ENCODE results near the gene CXCL1.

DNA sequence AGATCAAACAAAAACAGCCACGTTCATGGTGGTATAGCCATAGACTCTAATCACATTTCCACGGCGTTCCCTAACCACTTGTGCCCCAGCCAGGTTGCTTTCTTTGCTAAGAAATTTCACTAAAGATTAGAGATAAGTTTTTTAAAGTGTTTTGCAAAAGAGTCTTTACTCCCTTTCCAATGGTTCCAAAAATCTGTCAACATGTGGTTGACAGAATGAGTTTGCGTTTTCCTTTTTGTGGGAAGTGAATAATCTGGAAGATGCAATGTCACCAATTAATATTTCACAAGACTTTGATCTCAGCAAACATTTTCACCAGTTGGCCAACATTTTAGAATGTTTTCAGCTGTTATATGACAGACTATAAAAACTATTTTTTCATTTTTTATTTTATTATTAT, 35.3 kb downstream of the CXCL1 start:
- TF ChIP-seq, protein P1, sequence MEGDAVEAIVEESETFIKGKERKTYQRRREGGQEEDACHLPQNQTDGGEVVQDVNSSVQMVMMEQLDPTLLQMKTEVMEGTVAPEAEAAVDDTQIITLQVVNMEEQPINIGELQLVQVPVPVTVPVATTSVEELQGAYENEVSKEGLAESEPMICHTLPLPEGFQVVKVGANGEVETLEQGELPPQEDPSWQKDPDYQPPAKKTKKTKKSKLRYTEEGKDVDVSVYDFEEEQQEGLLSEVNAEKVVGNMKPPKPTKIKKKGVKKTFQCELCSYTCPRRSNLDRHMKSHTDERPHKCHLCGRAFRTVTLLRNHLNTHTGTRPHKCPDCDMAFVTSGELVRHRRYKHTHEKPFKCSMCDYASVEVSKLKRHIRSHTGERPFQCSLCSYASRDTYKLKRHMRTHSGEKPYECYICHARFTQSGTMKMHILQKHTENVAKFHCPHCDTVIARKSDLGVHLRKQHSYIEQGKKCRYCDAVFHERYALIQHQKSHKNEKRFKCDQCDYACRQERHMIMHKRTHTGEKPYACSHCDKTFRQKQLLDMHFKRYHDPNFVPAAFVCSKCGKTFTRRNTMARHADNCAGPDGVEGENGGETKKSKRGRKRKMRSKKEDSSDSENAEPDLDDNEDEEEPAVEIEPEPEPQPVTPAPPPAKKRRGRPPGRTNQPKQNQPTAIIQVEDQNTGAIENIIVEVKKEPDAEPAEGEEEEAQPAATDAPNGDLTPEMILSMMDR (IDR thresholded peaks at IDR 0.05), result no peak
- TF ChIP-seq POLR2A (IDR thresholded peaks at IDR 0.05), result no peak

Measured in body of pancreas (tissue), 4 donors.